Measurements from ENCODE around the gene STPG1.

STPG1 gene

GRCh38 chr1:24337455-24337854 is 76.1 kb downstream of the STPG1 start:
- DNase-seq, result no peak

GRCh38 chr1:24336075-24336474 is 77.5 kb downstream of the STPG1 start:
- no peak for DNase-seq

GRCh38 chr1:24331961-24332673 is 81.5 kb downstream of the STPG1 start:
- DNase-seq, result no peak

- no peak for DNase-seq
These were observed 83.6 kb downstream of the STPG1 start for GRCh38 chr1:24329797-24330543.

GRCh38 chr1:24329331-24329730 is 84.3 kb downstream of the STPG1 start:
- no peak for DNase-seq

- no peak for DNase-seq
These were observed 85.7 kb downstream of the STPG1 start for GRCh38 chr1:24327891-24328290.

- DNase-seq, result no peak
These were observed 86.1 kb downstream of the STPG1 start for GRCh38 chr1:24327486-24327885.

GRCh38 chr1:24325587-24326449 is 87.8 kb downstream of the STPG1 start:
- DNase-seq, result no peak

GRCh38 chr1:24324903-24325302 is 88.7 kb downstream of the STPG1 start:
- DNase-seq, result no peak

- DNase-seq, result no peak
These were observed 90.3 kb downstream of the STPG1 start for GRCh38 chr1:24323281-24323680.

- no peak for DNase-seq
These were observed 91.0 kb downstream of the STPG1 start for GRCh38 chr1:24322470-24323177.

GRCh38 chr1:24321697-24322469 is 91.7 kb downstream of the STPG1 start:
- peak; percentile 73 for DNase-seq

- DNase-seq, result no peak
These were observed 92.5 kb downstream of the STPG1 start for GRCh38 chr1:24321126-24321525.

- no peak for DNase-seq
These were observed 93.6 kb downstream of the STPG1 start for GRCh38 chr1:24319962-24320361.

GRCh38 chr1:24319312-24319863 is 94.2 kb downstream of the STPG1 start, which contains the start of gene GRHL3:
Gene GRHL3, plus strand, starts transcription at chr1:24319357. Its CDS starts 195 bp downstream, at chr1:24319552.
- peak; percentile 43 for DNase-seq

GRCh38 chr1:24318615-24319311 is 94.8 kb downstream of the STPG1 start:
- DNase-seq, result no peak

- no peak for DNase-seq
These were observed 95.5 kb downstream of the STPG1 start for GRCh38 chr1:24317956-24318614.

GRCh38 chr1:24317081-24317480 is 96.5 kb downstream of the STPG1 start:
- DNase-seq, result no peak

GRCh38 chr1:24316645-24317044 is 96.9 kb downstream of the STPG1 start:
- DNase-seq, result no peak

GRCh38 chr1:24315391-24315790 is 98.2 kb downstream of the STPG1 start:
- DNase-seq, result no peak

All from CD4-positive, alpha-beta T cell treated with Interleukin-6 for 4 hours (primary cell).